Endodermal cell (in vitro differentiated cells): ENCODE measurements around the gene SENP5. TPM values are rescaled to one million over a fixed set of nuclear protein-coding genes. Genes with fewer than 3 reads are reported as not detected.

Experiments used
- DNase-seq: peaks from one replicate; pipeline ENCODE4 v3.0.0-alpha.2; 2017
- H3K27ac ChIP-seq: 2 replicates; pipeline ENCODE4 v1.5.1; 2013; ENCODE audit warnings: mild to moderate bottlenecking, low read depth, low read length, moderate library complexity
- H3K27me3 ChIP-seq: 2 replicates; pipeline ENCODE4 v1.6.1; 2013; ENCODE audit warnings: mild to moderate bottlenecking, low read length, moderate library complexity; ENCODE audit not compliant: insufficient read depth, control insufficient read depth, poor library complexity, severe bottlenecking
- H3K36me3 ChIP-seq: 2 replicates; pipeline ENCODE4 v1.7.0; 2013; ENCODE audit warnings: mild to moderate bottlenecking, low read length, moderate library complexity; ENCODE audit not compliant: control insufficient read depth, insufficient read depth
- H3K4me1 ChIP-seq: one replicate; pipeline ENCODE4 v1.7.0; 2013; ENCODE audit warnings: low read length; ENCODE audit not compliant: control insufficient read depth, insufficient read depth
- H3K4me3 ChIP-seq: 2 replicates; pipeline ENCODE4 v1.5.1; 2013; ENCODE audit warnings: mild to moderate bottlenecking, low read length, moderate library complexity
- H3K9ac ChIP-seq: 2 replicates; pipeline ENCODE4 v1.6.1; 2013; ENCODE audit warnings: mild to moderate bottlenecking, low read length, moderate library complexity; ENCODE audit not compliant: poor library complexity, severe bottlenecking; ENCODE audit errors: extremely low read depth
- H3K9me3 ChIP-seq: 2 replicates; pipeline ENCODE4 v1.6.1; 2013; ENCODE audit warnings: mild to moderate bottlenecking, low read length, moderate library complexity; ENCODE audit not compliant: control insufficient read depth
- H3K27ac Mint-ChIP-seq: 2 replicates; pipeline ENCODE4 v1.8.0; 2020; ENCODE audit warnings: mixed read lengths
- H3K27me3 Mint-ChIP-seq: 2 replicates; pipeline ENCODE4 v1.8.0; 2021; ENCODE audit warnings: mild to moderate bottlenecking, mixed read lengths; ENCODE audit not compliant: insufficient read depth
- H3K36me3 Mint-ChIP-seq: 2 replicates; pipeline ENCODE4 v1.8.0; 2020; ENCODE audit warnings: low read depth, mixed read lengths
- H3K4me1 Mint-ChIP-seq: 2 replicates; pipeline ENCODE4 v1.8.0; 2020; ENCODE audit warnings: mixed read lengths
- H3K4me3 Mint-ChIP-seq: 2 replicates; pipeline ENCODE4 v1.8.0; 2020; ENCODE audit warnings: mild to moderate bottlenecking, moderate library complexity, mixed read lengths
- H3K9me3 Mint-ChIP-seq: 2 replicates; pipeline ENCODE4 v1.8.0; 2020; ENCODE audit warnings: mild to moderate bottlenecking, mixed read lengths
- WGBS, 2 experiments: methylation state at CpG; one replicate each; pipeline versions ENCODE4 v1.1.5 to v1.1.7; 2013; ENCODE audit warnings: missing lambda C conversion rate in 2 of 2, mixed read lengths in 1 of 2; ENCODE audit not compliant: insufficient coverage in 1 of 2, insufficient read length in 1 of 2; 5-methylcytosine and 5-hydroxymethylcytosine counted together
- total RNA-seq, 2 donors: library from RNA; stranded (reverse); fragmentation: NEBNext Ultra II Directional in 1 of 2; extraction: Animal tissue kit (Norgen Biotek cat#: 25700) in 1 of 2; gene quantifications; 2 replicates in 1 of 2; 3 replicates in 1 of 2; pipeline ENCODE4 v1.2.1, GENCODE V29; 2021
- TF ChIP-seq, protein P1 (sequence below): fragments of 200-600 bp; sonication (generic); conservative IDR thresholded peaks from 2 replicates; pipeline ENCODE4 v1.5.0; 2021; ENCODE audit warnings: antibody characterized with exemption, mild to moderate bottlenecking

Gene SENP5
- total RNA-seq, 2 donors from 2014 or later = 35.2 to 44.3 TPM

DNA sequence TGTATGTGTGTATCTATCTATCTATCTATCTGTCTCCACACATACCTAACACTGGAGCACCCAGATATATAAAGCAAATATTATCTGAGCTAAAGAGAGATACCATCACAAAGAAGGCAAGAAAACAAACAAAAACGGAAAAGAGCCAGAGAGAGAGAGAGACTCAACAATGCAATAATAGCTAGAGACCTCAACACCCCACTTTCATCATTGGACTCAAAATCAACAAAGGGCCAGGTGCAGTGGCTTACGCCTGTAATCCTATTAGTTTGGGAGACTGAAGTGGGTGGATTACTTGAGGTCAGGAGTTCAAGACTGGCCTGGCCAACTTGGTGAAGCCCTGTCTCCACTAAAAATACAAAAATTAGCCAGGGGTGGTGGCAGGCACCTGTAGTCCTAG is 51.2 kb downstream of the SENP5 start:
- Histone ChIP-seq H3K27me3 (no peaks in the 10 kb centered on the region), H3K4me3 (no peak overlapping the region), H3K9ac (no peak overlapping the region), H3K27ac (no peak overlapping the region), H3K9me3 (peaks cover 20% of the 10 kb centered on the region), H3K4me1 (no peaks in the 10 kb centered on the region), H3K36me3 (peaks cover 53% of the 10 kb centered on the region)
- TF ChIP-seq, protein P1, sequence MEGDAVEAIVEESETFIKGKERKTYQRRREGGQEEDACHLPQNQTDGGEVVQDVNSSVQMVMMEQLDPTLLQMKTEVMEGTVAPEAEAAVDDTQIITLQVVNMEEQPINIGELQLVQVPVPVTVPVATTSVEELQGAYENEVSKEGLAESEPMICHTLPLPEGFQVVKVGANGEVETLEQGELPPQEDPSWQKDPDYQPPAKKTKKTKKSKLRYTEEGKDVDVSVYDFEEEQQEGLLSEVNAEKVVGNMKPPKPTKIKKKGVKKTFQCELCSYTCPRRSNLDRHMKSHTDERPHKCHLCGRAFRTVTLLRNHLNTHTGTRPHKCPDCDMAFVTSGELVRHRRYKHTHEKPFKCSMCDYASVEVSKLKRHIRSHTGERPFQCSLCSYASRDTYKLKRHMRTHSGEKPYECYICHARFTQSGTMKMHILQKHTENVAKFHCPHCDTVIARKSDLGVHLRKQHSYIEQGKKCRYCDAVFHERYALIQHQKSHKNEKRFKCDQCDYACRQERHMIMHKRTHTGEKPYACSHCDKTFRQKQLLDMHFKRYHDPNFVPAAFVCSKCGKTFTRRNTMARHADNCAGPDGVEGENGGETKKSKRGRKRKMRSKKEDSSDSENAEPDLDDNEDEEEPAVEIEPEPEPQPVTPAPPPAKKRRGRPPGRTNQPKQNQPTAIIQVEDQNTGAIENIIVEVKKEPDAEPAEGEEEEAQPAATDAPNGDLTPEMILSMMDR = no peak
- 60 to 88% methylated on average over 1 to 2 of the region's 2 CpGs for WGBS, 2 experiments
- no peak overlapping the region for H3K27ac Mint-ChIP-seq
- no peak overlapping the region for H3K4me3 Mint-ChIP-seq
- H3K9me3 Mint-ChIP-seq = peaks cover 3% of the 10 kb centered on the region
- no peaks in the 10 kb centered on the region for H3K4me1 Mint-ChIP-seq
- H3K27me3 Mint-ChIP-seq = no peaks in the 10 kb centered on the region
- DNase-seq = no peak
- peaks cover 39% of the 10 kb centered on the region for H3K36me3 Mint-ChIP-seq

DNA sequence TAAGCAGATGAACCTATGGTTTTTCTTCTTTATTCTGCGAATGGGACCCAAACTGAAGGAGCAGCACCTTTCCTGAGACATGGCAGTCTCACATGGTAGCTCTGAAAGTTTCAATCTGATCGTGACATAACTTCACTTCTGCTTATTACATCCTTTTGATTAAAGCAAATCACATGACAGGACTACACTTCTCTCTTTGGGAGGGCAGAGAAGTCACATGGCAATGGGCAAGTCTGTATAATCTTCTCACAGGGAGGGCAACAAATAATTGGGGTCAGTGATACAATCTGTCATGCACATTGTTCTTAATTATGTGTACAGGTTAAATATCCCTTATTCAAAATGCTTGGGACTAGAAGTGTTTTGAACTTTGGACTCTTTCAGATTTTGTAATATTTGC is 53.0 kb downstream of the SENP5 start:
- Histone ChIP-seq H3K27ac (no peak overlapping the region), H3K27me3 (no peaks in the 10 kb centered on the region), H3K9ac (no peak overlapping the region), H3K9me3 (peaks cover 20% of the 10 kb centered on the region), H3K4me1 (no peaks in the 10 kb centered on the region), H3K36me3 (peaks cover 52% of the 10 kb centered on the region), H3K4me3 (no peak overlapping the region)
- H3K4me1 Mint-ChIP-seq = no peaks in the 10 kb centered on the region
- H3K9me3 Mint-ChIP-seq = peaks cover 3% of the 10 kb centered on the region
- no peak overlapping the region for H3K4me3 Mint-ChIP-seq
- TF ChIP-seq, protein P1 = no peak
- 90 to 93% methylated on average over 2 of the region's 2 CpGs for WGBS, 2 experiments
- no peak for DNase-seq
- no peak overlapping the region for H3K27ac Mint-ChIP-seq
- H3K36me3 Mint-ChIP-seq = peaks cover 29% of the 10 kb centered on the region
- no peaks in the 10 kb centered on the region for H3K27me3 Mint-ChIP-seq

- H3K36me3 Mint-ChIP-seq = peaks cover 52% of the 10 kb centered on the region
- Histone ChIP-seq H3K27ac (no peak overlapping the region), H3K36me3 (peaks cover 66% of the 10 kb centered on the region), H3K9me3 (no peaks in the 10 kb centered on the region), H3K4me1 (no peaks in the 10 kb centered on the region), H3K4me3 (no peak overlapping the region), H3K27me3 (no peaks in the 10 kb centered on the region), H3K9ac (no peak overlapping the region)
- 91 to 94% methylated on average over 6 to 7 of the region's 7 CpGs for WGBS, 2 experiments
- no peak for DNase-seq
- H3K4me3 Mint-ChIP-seq = no peak overlapping the region
- peak overlapping the region; percentile 49 for H3K27ac Mint-ChIP-seq
- TF ChIP-seq, protein P1 = no peak
- no peaks in the 10 kb centered on the region for H3K27me3 Mint-ChIP-seq
- no peaks in the 10 kb centered on the region for H3K9me3 Mint-ChIP-seq
- H3K4me1 Mint-ChIP-seq = peaks cover 2% of the 10 kb centered on the region
Observed at GRCh38 chr3:196927571-196928453, 60.1 kb downstream of the SENP5 start.
